Stimulated activated CD8-positive, alpha-beta memory T cell treated with anti-CD3 and anti-CD28 coated beads, Interleukin-15, amount 100 ng/mL, for 4 hours (primary cell): ENCODE measurements around the gene TTLL10.

ENCODE experiments used
- DNase-seq, 2 donors: peaks; one replicate each; pipeline ENCODE4 v3.0.0-alpha.2; 2020; ENCODE audit warnings: low read depth in 2 of 2

TTLL10 gene

DNA sequence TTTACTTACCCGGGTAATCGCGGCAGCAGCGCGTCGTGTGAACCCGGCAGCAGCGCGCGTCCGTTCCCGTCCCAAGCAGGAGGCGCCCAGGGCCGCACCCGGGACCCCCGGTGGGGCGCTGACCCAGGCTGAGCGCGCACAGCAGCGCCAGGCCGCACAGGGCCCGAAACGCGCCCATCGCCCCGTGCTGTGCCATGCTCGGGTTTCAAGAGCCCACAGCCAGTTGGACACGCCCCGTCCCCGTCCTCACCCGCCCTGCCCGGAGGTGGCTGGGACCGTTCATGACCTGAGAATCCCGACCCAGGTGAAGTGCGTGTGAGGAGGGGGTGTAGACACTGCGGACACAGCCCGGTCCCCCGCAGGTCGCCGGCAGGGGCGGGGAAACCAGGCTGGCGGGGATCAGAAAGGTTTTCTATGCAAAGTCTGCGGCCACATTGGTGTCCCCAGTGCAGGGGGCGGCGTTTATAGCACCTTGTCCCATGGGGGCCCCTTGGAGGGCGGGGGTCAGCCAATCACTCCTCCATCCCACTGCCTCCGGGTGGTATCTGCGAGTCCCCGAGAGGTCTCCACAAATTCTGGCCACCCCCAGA, 32.8 kb downstream of the TTLL10 start, which contains the start of gene TNFRSF18:
Gene TNFRSF18 (minus strand): TSS at position 217 of the 590 bp plus-strand sequence. CDS start 21 bp downstream, at position 196.
- DNase-seq = no peak

DNA sequence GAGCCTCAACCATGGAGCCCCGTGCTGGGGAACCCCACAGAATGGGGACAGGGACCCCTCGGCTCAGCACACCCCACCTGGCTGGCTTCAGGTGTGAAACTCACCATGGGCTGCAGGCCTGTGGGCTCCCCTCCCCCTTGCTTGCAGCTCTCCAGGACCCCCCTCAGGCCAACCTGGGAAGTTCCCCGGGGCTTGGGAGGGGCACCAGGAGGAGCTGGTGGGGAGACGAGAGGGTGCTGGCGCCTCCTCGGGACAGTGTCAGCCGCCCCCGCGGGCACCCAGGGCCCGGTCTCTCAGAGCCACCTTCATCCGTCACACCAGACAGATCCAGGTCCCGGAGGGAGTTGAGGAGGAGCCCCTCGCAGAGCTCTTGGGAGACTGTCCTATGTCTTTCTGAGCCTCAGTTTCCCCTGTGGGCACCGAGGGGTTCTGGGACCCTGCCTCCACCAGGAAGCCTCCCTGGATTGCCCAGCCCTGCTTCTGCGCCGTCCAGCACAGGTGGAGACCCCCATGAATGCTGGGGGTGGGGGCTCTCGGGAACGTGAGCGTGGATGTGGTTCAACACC, 33.4 kb downstream of the TTLL10 start:
- no peak for DNase-seq

DNA sequence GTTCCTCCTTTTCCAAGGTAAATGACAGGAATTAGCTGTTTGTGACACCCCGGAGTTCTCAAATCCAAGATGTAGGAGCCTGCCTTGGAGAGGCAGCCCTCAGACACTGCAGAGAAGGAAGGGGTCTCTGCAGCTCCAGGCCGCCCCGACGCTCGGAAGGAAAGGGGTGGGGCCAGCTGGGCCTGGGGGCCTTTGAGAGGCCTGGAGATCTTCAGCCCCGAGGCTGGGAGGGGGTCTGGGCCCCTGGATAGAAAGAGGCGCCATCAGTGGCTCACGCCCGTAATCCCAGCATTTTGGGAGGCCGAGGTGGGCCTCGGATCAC, 33.9 kb downstream of the TTLL10 start:
- no peak for DNase-seq

DNA sequence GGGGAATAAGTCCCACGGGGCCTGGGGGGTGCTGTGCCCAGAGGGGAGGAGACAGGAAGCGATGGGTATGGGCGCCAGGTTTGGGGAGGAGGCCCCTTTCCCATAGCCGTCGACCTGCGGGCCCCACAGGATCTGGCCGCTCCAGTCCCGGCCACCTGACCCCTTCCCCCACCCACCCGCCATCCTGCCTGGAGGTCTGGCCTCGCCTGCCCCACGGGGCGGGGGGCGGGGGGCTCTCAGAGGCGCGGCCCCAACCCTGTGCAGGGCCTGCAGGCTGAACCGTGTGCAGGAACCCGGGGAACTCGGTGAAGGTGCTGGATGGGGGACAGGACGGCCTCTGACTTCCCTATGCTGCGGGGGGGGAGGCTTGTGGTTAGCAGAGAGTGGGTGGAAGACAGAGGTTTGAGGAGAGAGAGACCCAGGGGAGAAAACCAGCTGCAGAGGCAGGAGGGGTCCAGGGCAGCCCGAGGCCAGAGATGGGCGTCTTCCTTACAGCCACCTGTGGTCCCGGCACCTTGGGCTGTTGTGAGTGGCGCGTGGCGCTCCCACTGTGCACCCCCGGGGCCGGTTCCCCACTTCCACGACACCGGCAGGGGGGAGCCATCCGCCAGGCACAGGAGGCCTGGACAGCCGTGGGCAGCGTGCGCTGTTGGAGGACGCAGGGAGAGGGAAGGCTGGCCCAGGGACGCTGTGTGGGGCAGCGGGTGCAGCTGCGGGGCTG, 35.2 kb downstream of the TTLL10 start:
- no peak for DNase-seq

DNA sequence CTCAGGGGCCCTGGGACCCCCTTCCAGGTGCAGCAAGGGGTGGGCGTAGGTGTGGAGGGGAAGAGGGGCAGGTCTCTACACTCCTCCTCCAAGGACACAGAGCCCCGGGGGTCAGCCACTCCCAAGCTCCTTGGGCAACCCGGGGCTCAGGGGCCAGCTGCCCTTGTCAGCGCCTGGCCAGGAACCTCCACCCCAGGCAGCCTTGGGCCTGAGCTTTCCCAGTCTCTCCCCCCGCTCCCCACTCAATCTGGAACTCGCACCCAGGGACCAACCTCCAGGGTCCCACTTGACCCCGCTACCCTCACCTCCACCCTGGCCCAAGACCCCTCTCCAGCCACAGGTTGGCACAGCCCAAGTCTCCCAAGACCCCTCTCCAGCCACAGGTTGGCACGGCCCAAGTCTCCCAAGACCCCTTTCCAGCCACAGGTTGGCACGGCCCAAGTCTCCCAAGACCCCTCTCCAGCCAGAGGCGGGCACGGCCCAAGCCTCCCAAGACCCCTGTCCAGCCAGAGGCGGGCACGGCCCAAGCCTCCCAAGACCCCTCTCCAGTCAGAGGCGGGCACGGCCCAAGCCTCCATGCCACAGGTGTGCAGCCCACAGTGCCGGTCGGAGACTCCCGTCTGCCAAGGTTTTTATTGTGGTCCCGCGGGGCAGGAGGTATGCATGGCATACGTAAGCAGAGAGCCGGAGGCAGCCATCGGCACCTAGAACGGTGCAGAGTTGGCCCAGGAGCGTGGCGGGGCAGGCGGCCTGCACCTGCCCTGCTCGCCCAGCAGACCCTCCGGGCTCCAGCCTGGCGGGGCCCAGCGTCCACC, 37.3 kb downstream of the TTLL10 start:
- DNase-seq = no peak

DNA sequence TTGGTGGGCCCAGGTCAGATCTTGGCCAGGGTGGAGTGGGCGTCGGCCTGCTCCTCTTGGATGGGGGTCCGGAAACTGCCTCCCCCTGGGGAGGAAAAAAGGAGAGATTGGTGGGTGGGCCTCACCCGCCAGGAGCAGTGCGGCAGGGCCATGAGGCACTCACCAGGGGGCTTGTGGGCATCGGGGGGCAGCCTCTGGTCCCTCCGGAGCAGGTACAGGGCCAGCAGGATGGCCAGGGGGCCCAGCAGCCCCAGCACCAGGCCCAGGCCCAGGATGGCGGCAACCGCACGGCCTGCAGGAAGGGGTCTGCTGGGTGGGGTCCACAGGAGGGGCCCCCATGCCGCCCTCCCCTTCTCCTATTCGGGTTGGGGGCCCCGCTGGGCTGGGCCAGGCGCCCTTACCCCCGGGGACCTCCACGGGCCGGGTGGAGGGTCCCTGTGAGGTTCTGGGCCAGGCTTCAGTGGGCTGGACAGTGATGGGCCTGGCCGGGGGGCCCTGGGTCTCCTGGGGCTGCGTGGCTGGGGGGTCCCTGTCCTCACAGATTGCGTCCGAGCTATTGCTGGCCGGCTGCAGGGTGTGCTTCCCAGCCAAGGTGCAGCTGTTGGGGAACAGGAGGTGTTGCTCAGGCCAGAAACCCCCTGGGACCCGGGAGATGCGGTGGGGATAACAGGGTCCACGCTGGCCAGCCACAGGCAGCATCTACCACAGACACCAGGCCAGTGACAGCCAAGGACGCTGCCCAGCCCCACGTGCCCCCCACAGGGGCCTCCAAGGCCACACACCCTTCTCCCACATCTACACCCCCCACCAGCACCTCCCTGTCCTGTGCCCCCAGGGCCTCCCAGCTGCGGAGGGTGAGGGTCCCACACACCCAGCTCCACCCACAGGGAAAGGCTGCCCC, 38.1 kb downstream of the TTLL10 start:
- no peak for DNase-seq

DNA sequence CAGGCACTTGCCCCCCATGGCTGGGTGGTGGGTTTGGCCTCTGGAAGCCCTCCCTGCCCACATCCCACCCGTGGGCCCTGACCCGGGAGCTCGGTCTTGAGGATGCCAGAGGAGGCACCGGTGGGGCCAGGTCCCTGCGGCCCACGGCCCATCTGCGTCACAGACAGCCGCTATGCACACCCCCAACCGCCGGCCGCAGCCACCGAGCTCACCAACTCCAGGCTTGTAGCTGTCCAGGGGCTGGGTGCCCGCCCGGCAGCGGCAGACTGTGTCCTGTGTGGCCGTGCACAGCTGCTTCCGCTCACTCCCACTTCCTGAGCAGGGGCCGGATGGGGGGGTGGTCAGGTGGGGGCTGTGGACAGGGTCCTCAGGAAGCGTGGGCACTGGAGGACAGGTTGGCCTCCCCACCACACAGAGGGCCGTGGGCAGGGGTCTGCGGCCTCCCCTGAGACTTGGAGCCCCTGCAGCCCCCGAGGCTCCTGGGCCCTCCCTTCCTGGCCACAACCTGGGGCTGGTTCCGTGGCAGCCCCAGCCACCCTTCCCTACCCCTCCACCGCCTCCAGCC, 39.2 kb downstream of the TTLL10 start:
- peak in 1 of 2 donors; percentile 37 for DNase-seq

DNA sequence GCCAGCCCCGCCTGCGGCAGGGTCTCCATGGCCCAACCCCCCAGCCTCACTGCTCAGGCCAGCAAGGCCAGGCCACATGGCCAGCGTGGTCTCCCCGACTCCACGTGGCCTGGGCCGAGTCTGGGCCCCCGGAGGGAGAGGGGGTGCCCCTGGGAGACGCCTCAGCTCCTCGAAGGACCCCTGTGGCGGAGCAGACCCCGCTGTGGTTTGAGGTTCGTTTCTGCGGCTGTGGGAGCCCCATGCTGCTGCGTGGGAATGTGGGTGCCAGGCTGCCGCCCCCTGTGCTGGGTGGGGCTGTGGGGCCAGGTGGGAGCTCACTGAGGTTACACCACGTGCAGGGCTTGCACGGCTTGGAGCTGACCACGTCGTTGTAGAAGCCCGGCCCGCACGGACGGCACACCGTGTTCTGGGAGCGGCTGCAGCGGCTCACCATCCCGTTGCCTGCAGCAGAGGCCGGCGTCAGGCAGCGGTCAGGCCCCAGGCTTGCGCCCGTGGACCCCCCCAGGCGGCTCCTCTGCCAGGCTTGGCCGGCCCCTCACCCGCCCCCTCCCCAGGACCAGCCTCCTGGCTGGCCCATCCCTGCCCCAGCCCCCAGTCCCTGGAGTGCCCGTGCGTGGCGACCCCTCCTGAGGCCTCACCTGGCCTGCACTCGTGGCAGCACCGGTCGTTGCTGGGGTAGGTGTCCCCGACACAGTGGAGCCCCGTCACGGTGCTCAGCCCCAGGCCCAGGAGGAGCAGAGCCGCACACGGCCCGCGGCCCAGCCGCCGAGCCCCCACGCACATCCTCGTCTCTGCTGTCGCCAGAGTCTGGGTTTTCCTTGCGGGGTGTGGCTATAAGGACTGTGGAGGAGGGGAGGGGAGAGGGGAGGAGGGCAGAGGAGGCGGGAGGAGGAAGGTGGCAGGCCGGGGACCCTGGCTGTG, 39.9 kb downstream of the TTLL10 start, which contains the start of gene TNFRSF4:
Gene TNFRSF4 (minus strand): TSS at position 809 of the 921 bp plus-strand sequence. CDS start 26 bp downstream, at position 783.
- DNase-seq = no peak

DNA sequence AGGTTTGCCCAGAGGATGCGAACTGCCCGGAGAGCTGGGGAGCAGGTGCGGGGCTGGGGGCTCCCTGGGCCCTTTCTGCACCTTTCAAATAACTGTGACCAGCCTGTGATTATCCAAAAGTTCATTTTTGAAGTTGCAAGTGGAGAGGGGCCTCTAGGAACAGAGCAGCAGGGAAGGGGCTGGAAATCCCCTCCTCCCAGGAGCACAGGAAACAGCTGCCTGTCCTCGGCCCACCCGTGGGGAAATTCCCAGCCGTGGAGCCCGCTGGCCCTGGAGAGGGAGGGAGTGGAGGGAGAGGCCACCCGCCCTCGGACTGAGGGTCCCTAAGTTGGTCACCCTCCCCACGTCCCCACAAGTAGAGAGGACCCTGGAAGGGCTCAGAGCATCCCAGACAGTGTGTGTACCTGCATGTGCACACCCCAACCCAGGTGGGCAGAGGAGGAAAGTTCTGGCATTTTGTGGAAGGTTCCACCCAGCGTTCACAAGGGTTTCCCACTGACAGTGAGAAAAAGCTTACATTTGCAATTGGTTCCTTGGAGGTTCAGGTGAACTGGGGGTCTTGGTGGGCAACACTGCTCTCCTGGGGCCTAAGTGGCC, 41.5 kb downstream of the TTLL10 start:
- DNase-seq = no peak

DNA sequence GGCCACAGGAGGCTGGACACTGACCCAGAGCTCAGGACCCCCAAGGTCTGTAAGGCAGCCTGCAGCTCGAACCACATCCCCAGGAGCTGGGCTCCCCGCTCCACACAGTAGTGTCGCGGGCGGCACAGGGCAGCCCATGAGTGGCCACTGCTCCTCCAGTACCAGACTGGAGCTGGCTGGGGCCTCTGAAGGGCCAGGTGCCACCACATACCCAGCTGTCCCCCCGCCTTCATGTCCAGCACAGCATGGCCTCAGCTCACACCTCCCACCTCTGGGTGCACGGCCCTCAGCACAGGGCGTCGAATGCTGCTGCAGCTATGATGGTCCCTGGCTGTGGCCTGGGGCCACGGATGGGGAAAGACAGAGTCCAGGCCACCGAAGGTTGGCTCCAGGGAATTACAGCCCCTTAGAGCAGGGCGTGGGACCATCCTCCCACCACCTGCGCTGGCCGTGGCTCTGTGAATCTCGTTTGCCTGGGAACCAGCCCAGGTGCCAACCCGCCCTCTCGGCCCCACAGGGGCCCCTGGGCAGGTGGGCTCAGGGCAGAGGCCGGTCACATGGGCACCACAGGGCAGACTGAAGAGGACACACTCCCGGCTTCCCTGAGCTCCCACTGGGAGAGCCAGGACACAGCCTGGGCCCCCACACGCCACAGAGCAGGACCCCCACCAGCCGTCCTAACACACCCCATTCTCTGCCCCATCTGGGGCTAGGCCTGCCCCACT, 42.4 kb downstream of the TTLL10 start:
- no peak for DNase-seq

DNA sequence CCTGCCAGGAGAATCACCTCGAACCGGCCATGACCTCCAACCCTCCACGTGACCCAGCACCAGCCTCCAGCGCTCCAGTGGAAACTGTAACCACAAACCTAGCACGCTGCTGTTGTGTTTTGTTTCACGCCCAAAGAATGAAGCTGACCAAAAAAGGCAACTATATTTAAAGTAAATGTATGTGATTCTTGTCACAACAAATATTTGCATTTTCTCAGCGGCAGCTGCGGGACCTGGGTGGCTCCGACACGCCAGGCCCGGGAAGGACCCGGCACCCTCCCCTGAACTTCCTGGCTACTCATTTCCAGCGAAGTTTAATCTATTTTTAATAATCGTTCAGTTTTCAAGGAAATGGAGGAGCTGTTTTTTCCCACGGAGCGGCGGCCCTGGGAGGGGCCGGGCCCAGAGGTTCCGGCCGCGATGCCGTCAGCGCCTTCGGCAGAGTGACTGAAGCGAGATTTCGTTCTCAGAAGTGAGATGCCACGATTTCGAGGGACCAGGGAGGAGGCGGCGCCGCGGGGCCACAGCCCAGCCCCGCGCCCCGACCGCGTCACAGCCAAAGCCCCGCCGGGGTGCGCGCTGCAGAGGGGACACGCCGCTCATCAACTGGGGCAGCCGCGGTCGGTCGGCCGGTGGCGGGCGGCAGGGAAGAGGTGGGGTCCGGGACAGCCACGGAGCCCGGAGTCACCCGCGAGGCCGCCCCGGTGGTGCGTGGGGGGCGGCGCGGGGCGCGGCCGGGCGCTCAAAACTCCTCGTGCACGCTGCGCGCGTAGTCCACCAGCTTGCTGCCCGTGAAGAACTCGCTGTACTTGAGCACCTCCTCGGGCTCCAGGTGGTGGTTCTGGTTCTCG, 43.3 kb downstream of the TTLL10 start:
- no peak for DNase-seq

DNA sequence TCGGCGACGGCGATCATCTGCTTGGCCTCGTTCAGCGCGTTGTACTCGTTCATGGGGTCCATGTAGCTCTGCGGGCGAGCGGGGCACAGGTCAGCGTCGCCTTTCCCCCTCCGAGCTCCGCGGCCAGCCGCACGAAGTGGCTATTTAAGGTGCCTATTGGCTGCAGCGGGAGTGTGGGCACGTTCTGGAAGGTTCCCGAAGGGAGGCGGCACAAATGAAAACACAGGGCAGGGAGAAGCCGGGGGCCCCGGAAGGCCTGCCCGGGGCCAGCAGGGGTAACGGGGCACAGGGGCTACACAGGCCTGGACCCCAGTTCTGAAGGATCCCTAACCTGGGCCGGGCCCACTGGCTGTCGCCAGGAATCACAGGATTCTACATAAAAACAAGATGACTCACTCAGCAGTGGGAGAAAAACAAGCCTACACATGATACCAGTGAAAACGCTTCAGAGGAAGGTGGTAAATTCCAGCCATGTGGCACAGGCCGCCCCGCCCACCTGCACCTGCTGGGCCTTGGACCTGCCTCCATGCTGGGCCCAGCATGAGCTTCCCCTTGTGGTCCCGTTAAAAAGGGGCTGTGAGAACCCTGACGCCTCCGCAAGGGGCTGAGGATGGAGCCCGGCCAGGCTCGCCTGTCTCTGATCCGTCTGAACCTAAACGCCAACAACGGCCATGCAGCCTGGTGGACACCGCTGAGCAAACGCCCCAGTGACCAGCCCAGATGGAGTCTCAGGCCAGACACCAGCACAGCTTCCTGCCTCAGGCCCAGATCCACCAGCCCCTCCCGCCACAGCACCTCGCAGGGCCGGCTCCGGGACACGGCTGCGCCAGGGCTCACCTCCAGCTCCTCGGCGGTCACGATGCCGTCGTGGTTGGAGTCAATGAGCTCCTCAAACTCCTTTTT, 44.2 kb downstream of the TTLL10 start:
- DNase-seq = no peak

DNA sequence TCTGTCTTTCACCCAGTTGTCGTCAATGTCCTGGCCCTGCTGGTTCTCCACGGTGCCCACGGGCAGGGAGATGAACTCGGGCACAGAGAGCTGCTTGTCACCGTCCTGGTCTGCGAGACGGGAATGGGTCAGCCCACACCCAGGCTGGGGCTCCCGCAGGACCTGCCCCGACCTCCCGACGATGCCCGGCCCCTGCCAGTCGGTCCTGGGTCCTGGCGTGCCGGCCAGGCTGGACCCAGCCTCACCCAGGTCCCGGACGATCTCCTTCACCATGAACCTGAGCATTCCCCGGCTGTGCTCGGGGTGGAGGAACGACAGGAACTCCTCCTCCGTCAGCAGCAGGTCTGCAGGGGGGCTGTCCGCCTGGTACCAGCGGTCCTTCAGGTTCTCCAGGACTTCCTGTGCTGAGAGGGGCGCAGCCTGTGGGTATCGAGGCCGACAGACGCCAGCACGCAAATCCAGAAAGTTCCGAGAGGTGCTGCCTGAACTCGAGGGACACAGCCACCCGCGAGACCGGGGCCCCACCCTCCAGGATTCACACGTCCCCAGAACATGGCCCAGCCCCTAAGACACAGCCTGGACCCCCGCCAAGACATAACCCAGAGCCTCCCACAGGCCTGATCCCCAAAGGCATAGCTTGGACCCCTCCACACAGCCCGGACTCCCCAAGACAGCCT, 45.0 kb downstream of the TTLL10 start:
- no peak for DNase-seq

DNA sequence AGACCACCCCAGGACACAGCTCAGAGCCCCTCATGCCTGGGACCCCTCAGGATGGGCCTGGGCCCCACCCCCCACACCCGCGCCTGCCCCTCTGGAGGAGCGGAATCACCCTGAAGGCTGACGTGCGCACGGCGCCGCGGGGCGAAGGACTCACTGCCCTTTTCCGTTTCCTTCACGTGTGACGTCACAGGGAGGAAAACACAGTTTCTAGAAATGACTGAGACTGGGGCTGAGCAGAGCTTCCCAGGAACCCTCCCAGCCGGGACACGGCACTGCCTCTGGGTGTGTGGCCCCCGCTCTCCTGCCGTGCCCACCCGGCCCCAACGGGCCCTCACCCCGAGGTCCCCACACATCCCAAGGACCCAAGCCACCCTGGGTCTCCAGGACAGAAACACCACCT, 45.7 kb downstream of the TTLL10 start:
- DNase-seq = no peak

DNA sequence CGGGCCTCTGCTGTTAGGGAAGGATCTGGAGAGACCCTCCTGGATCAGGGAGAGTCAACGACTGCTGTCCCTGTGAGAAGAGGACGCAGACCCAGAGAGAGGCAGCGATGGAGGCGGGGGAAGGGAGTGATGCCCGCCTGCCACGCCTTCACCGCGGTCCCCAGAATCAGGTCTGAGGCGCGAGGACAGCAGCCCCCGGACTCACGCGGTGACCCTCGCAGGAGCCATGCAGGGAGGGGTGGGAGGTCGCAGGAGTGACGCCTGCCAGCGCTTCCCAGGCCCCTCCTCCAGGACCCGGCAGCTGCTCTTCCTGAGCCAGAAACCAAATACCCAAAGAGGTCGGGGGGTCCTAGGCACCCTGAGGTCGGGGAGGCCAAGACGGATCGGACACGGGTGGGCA, 46.5 kb downstream of the TTLL10 start:
- no peak for DNase-seq

DNA sequence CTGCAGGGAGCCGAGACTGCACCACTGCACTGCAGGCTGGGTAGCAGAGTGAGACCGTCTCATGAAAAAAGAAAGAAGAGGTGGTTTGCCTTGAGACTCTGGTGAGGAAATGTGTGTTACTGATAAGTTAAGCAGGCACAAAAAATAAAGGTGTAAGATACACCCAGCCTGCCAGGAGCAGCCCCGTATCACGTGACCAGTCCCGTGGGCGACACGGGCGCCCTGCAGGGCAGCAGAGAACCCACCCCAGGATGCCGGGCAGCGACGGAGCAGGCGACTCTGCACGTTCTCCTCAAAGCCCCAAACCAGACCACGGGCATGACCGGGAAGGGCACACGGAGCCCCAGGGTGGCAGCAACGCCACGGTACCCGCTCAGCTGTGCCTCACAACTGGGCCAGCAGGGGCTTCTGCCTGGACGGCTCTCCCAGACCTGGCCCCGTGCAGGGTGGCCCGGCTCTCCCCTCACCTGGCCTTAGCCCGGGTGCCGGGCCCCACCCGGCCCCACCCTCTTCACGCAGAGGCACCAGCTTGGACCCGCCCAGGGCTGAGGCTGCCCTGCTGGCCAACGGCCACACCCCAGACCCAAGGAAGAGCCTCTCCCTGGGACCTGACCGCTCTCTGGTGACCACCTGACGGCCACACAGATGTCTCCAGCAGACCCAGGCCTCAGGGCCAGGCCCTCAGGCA, 48.4 kb downstream of the TTLL10 start:
- no peak for DNase-seq
